ENCODE results near the gene TMEM235. TPM values are rescaled to one million over a fixed set of nuclear protein-coding genes. Genes with fewer than 3 reads are reported as not detected.

Gene TMEM235
- not detected in 2 replicates for total RNA-seq (2014; rRNA removed; shearing (Covaris generic))

DNA sequence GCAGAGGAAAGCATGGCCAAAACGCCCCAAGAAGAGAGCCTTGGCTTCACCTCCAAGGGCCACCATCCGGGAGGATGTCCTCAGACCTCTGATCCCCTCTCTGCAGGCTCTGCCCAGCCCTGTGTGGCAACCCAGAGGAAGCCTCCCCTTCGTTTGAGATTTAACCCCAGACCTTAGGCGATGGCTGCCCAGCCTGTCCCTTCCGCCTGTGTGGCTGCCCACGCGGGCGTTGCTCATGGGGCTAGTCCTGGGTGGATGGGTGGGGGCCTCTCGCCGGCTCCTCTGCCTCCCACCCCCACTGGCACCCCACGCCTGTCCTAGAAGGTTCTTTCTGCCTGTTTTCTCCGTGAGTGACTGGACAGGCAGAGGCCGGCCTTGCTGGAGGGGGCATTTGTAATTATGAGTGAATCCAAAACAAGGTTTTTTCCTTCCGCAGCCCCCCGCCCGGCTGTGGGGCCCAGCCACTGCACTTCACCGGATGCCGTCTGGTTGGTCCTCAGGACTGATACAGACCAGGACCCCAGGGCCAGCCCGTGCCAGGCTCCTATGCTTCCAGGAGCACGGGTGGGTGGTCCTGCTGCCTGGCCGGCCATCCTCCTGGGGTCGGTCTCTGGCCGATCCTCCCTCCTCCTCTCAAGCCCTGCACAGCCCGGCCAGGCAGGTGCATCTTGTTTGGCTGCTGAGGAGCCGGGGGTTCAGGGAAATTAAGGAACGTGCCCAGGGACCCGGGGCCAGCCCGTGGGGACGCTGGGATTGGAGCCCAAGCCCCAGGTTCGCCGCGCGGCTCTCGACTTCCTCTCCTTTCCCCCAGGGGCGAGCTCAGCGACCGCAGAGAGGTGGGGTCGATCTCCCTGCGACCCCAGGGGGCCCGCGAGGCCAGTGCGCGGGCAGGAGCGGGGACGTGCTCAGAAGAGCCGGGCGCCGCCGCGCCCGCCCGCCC lies at the start of gene TMEM235:
TSS of gene TMEM235 (plus strand) at position 636 of the 940 bp plus-strand sequence. CDS start 393 bp downstream, outside the sequence.
- DNase-seq (ENCODE audit: low read depth) = no peak

DNA sequence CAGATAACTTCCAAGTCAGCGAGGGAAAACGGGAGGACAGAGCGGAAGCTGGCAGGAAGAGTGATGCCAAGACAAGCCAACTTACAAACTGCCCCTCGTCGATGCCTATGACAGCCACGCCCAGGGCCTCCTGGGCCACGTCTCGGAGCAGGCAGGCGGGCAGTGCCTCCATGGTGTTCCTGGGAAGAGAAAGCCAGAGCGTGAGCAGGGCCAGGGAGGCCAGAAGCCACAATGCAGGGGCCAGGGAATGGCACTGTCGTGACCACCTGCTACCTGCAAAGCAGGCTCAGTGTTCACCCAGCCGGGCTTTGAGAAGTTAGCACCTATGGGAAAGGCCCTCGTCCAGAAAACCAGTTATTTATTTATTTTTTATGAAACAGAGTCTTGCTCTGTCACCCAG lies 48.9 kb upstream of the TMEM235 start:
- DNase-seq (ENCODE audit: low read depth) = no peak

GRCh38 chr17:78183916-78184315 lies 47.5 kb upstream of the TMEM235 start:
- no peak for DNase-seq (ENCODE audit: low read depth)

GRCh38 chr17:78184351-78184750 lies 47.1 kb upstream of the TMEM235 start:
- no peak for DNase-seq (ENCODE audit: low read depth)

DNA sequence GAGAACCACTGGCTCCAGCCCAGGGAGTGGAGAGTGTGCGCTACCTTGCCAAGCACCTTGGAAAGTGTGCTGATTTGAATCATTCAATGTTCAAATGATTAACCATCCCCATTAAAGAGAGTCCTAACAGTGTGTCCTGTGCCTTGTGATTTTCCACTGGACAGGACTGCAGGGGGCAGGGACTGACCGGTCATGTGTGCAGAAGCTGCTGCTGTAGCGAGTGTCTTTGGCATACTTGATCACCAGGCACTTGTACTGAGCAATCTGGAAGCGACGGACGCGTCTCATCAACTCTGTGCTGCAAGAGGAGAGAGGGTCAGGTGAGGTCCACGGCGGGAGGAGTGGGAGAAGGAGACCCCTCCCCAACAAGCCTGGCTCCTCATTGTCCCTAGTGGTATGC lies 46.6 kb upstream of the TMEM235 start:
- DNase-seq (ENCODE audit: low read depth) = no peak

DNA sequence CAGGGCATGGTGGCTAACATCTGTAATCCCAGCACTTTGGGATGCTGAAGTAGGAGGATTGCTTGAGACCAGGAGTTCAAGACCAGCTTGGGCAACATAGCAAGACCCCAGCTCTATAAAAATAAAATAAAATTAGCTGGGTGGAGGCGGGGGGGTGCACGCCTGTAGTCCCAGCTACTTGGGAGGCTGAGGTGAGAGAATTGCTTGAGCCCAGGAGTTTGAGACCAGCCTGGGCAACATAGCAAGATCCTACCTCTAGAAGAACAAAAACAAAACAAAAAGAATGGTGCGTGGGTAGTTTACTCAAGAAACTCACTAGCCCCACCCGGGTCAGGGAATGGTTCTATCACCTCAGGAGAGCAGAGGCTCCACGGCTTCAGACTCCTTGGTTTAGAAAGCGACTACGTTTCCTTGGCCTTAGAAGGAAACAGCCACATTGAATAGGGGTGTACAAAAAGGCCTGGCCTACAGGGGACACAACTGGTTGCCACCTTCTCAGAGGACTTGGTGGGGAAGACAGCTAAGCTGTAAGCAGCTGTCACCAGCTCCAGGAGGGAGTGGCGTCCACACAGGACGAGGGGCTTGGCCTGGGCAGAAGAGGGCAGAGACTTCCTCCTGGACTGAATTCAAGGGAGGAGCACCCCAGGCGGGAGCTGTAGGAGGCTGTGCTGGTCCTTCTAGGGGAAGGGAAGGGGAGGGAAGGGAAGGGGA lies 45.3 kb upstream of the TMEM235 start:
- peak; percentile 66 for DNase-seq (ENCODE audit: low read depth)

DNA sequence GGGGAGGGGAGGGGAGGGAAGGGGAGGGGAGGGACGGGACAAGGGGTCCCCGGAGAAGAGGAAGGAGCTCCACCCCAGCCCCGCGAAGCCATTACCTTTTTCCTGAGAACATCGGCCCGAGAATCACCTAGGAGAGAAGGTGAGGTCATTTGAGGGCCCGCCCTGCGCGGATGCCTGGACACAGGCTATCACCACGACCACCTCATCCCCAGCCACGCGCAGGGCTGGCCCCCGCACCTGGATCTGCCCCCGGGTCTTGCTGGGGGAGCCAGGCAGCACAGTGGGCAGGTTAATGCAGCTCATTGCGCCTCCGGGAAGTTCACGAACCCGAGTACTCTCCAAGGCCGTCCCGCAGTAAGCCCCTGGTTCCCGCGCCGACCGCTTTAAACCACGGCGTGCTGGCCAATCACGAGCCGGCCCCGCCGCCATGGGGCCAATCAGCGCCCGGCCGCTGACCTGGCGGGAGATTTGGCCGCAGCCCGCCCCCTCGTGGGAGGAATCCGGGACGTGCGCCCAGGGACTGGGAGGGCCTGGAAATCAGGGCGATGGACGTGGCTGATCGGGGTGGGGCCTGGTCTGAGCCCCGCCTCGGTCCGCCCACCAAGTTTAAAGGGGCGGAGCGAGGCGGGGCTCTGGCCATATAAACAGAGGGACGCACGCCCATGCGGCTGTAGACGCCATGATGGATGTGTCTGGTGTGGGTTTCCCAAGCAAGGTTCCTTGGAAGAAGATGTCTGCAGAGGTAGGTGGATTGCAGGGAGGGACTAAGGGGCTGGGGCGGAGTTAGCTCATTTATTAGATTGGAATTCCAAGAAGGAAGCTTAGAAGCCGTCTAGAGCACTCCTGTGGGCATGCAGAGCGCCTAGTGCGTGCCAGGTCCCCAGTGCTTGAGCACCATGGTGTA lies 44.5 kb upstream of the TMEM235 start, which contains the start of the genes AFMID and TK1:
TSS of gene AFMID (plus strand) at position 671 of the 904 bp plus-strand sequence. CDS start at position 680, 9 bp downstream.
TSS of gene TK1 (minus strand) at position 361 of the 904 bp plus-strand sequence. CDS start at position 303, 58 bp downstream.
- peak; percentile 94 for DNase-seq (ENCODE audit: low read depth)

- no peak for DNase-seq (ENCODE audit: low read depth)
Measured at GRCh38 chr17:78196716-78197115, 34.7 kb upstream of the TMEM235 start.

DNA sequence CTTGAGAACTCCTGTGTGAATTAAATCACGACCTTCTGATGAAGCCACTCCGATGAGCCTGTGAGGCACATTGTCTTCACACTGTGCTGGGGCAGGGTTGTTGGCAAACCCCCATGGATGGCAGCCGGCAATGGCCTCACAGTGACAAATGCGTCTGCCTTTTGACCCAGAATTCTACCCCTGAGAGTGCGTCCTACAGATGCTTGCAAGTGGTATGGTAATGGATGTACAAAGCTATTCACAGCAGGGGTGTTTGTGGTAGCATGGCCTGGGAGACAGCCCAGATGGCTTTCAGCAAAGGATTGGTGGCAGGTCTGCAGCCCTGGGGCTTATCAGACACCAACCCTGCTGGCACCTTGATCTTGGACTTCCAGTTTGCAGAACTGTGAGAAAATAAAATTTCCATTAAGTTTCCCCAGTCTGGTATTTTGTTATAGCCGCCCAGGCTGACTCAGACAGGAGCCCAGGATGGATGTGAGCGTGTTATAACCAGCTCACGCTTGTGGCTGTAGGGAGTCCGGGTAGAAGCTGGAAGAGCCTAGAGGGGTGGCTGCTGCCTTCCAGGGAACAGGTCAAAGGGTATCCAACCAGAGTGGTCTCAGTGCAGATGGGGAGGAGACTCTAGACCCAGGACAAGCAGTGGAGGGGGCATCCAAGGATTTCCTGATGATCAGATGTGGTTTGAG lies 34.1 kb upstream of the TMEM235 start:
- DNase-seq (ENCODE audit: low read depth) = no peak

GRCh38 chr17:78200451-78200850 lies 31.0 kb upstream of the TMEM235 start:
- DNase-seq (ENCODE audit: low read depth) = no peak

- DNase-seq (ENCODE audit: low read depth) = no peak
Measured at GRCh38 chr17:78202666-78203065, 28.8 kb upstream of the TMEM235 start.

DNA sequence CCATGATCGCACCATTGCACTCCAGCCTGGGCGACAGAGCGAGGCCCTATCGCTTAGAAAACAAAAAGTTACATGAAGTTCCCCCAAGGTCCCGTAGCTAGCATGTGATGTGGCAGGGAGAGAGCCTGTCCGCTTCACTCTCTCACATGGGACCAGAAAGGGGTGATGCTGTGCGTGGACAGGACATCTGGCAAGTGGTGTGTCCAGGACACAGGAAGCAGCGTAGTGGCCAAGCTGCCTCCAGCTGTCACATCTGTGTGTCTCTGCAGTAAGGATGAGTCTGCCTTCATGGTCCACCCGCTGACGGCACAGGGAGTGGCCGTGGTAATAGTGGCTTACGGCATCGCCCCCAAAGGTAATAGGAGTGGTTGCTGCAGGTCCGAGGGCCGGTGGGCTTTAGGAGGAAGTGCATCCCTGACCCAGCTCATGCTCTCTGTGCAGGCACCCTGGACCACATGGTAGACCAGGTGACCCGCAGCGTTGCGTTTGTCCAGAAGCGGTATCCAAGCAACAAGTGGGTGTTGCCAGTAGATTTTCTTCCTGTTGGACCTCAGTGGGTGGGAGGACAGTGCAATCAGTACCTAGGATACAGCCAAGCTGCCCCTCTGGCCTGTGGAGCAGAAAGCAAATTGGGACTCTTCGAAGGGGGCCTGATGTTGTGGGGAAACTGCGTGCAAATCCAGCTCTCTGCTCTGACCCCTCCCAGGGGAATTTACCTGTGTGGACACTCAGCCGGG lies 26.9 kb upstream of the TMEM235 start:
- DNase-seq (ENCODE audit: low read depth) = no peak

GRCh38 chr17:78205124-78205775 lies 26.2 kb upstream of the TMEM235 start:
- DNase-seq (ENCODE audit: low read depth) = no peak

DNA sequence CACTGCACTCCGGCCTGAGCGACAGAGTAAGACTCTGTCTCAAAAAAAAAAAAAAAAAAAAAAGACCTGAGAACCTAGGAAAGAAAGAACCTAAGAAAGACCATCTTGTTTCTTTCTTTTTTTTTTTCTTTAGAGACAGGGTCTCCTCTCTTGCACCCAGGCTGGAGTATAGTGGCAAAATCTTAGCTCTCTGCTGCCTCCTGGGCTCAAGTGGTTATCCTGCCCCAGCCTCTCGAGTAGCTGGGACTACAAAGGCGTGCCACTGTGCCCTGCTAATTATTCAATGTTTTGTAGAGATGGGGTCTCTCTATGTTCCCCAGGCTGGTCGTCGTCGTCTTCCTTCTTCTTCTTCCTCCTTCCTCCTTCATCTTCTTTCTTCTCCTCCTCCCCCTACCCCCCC lies 25.1 kb upstream of the TMEM235 start:
- DNase-seq (ENCODE audit: low read depth) = no peak

GRCh38 chr17:78208486-78208885 lies 22.9 kb upstream of the TMEM235 start:
- no peak for DNase-seq (ENCODE audit: low read depth)

DNA sequence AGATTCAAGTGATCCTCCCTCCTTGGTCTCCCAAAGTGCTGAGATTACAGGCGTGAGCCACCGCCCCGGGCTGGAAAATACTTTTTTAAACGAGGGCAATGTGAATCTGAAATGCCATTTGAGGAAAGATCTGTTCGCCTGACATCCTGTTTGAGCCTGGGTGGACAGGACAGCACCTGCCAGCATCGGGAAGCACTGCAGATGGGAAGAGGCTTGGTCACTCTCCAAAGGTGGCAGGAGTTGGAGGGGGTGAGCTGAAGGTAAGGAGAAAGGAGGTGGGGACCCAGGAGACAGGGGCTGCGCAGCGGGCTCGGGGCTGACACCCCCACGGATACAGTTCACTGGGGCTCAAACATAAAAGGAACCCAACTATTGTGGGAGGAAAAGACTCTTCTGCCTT lies 21.3 kb upstream of the TMEM235 start:
- no peak for DNase-seq (ENCODE audit: low read depth)

- no peak for DNase-seq (ENCODE audit: low read depth)
Measured at GRCh38 chr17:78211032-78211431, 20.4 kb upstream of the TMEM235 start.

DNA sequence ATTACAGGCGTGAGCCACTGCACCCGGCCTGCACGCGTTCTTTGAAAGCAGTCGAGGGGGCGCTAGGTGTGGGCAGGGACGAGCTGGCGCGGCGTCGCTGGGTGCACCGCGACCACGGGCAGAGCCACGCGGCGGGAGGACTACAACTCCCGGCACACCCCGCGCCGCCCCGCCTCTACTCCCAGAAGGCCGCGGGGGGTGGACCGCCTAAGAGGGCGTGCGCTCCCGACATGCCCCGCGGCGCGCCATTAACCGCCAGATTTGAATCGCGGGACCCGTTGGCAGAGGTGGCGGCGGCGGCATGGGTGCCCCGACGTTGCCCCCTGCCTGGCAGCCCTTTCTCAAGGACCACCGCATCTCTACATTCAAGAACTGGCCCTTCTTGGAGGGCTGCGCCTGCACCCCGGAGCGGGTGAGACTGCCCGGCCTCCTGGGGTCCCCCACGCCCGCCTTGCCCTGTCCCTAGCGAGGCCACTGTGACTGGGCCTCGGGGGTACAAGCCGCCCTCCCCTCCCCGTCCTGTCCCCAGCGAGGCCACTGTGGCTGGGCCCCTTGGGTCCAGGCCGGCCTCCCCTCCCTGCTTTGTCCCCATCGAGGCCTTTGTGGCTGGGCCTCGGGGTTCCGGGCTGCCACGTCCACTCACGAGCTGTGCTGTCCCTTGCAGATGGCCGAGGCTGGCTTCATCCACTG lies 17.3 kb upstream of the TMEM235 start, which contains the start of gene BIRC5:
TSS of gene BIRC5 (plus strand) at position 238 of the 690 bp plus-strand sequence. CDS start at position 302, 64 bp downstream.
- peak; percentile 84 for DNase-seq (ENCODE audit: low read depth)

- no peak for DNase-seq (ENCODE audit: low read depth)
Measured at GRCh38 chr17:78214706-78215061, 16.7 kb upstream of the TMEM235 start.
